Left forelimb (tissue), 1 donor: ENCODE data around the gene GET3.
A peak's percentile ranks its signal among the peaks of the same experiment; 100 is the strongest.

ENCODE experiments used
- DNase-seq: peaks from one replicate; pipeline ENCODE4 v3.0.0-alpha.2; 2018; ENCODE audit warnings: low spot score

Gene GET3

GRCh38 chr19:12779162-12779993 is 42.1 kb downstream of the GET3 start:
- DNase-seq = peak; percentile 92

GRCh38 chr19:12782174-12782423 is 44.8 kb downstream of the GET3 start:
- DNase-seq = no peak

- DNase-seq = peak; percentile 91
These were observed 45.4 kb downstream of the GET3 start for GRCh38 chr19:12782424-12783290.

- DNase-seq = no peak
These were observed 46.1 kb downstream of the GET3 start for GRCh38 chr19:12783291-12783848.

GRCh38 chr19:12783849-12784393 is 46.6 kb downstream of the GET3 start:
- DNase-seq = no peak

- DNase-seq = no peak
These were observed 47.1 kb downstream of the GET3 start for GRCh38 chr19:12784394-12784870.

GRCh38 chr19:12784871-12785430 is 47.7 kb downstream of the GET3 start:
- DNase-seq = peak; percentile 60

GRCh38 chr19:12785431-12786031 is 48.2 kb downstream of the GET3 start:
- no peak for DNase-seq

- DNase-seq = no peak
These were observed 49.0 kb downstream of the GET3 start for GRCh38 chr19:12786141-12786870.

GRCh38 chr19:12786952-12787351 is 49.7 kb downstream of the GET3 start:
- no peak for DNase-seq

- DNase-seq = no peak
These were observed 50.2 kb downstream of the GET3 start for GRCh38 chr19:12787458-12787857.

- no peak for DNase-seq
These were observed 50.9 kb downstream of the GET3 start for GRCh38 chr19:12788042-12788681.

GRCh38 chr19:12788682-12789097 is 51.4 kb downstream of the GET3 start:
- no peak for DNase-seq

GRCh38 chr19:12789098-12789903 is 52.0 kb downstream of the GET3 start:
- no peak for DNase-seq

- peak; percentile 95 for DNase-seq
These were observed 52.8 kb downstream of the GET3 start for GRCh38 chr19:12789904-12790619.

GRCh38 chr19:12790628-12791344 is 53.5 kb downstream of the GET3 start:
- no peak for DNase-seq

GRCh38 chr19:12791345-12792050 is 54.2 kb downstream of the GET3 start, which contains the start of gene JUNB:
TSS of gene JUNB (plus strand) at chr19:12791486. CDS start at chr19:12791772, 286 bp downstream.
- peak; percentile 98 for DNase-seq
